Suprapubic skin (tissue), 4 donors: ENCODE measurements around the gene CALR3. TPM values are rescaled to one million over a fixed set of nuclear protein-coding genes. Genes with fewer than 3 reads are reported as not detected.

Source experiments
- DNase-seq, 2 donors: peaks; one replicate each; pipeline ENCODE4 v3.0.0-alpha.2; 2019; ENCODE audit warnings: low spot score in 2 of 2
- H3K27ac ChIP-seq: fragments of 200-600 bp; sonication (generic); one replicate; pipeline ENCODE4 v1.5.1; 2019
- H3K27me3 ChIP-seq: fragments of 200-600 bp; sonication (generic); one replicate; pipeline ENCODE4 v1.5.1; 2019
- H3K36me3 ChIP-seq: fragments of 200-600 bp; sonication (generic); one replicate; pipeline ENCODE4 v1.5.1; 2019
- H3K4me1 ChIP-seq: fragments of 200-600 bp; sonication (generic); one replicate; pipeline ENCODE4 v1.5.1; 2019
- H3K4me3 ChIP-seq: fragments of 200-600 bp; sonication (generic); one replicate; pipeline ENCODE4 v1.5.1; 2019; ENCODE audit warnings: mild to moderate bottlenecking
- H3K9me3 ChIP-seq: fragments of 200-600 bp; sonication (generic); one replicate; pipeline ENCODE4 v1.5.1; 2019
- CTCF ChIP-seq, 2 donors: fragments of 200-600 bp in 1 of 2; fragments of 450-650 bp in 1 of 2; sonication (generic) in 1 of 2; IDR thresholded peaks; one replicate each; pipeline ENCODE4 v1.5.1; 2016 to 2019; ENCODE audit warnings: antibody characterized with exemption in 2 of 2, mild to moderate bottlenecking in 1 of 2, moderate library complexity in 1 of 2
- EP300 ChIP-seq: sonication (generic); formaldehyde crosslinking; IDR thresholded peaks from one replicate; pipeline ENCODE4 v1.6.1; 2017; ENCODE audit warnings: antibody characterized with exemption
- POLR2A ChIP-seq, 2 donors: fragments of 450-650 bp; IDR thresholded peaks; one replicate each; pipeline ENCODE4 v1.6.1; 2017; ENCODE audit warnings: antibody characterized with exemption in 2 of 2, mild to moderate bottlenecking in 2 of 2, moderate library complexity in 2 of 2
- POLR2AphosphoS5 ChIP-seq, 3 donors: sonication (generic); formaldehyde crosslinking; IDR thresholded peaks; one replicate each; pipeline ENCODE4 v1.6.1; 2017; ENCODE audit warnings: antibody characterized with exemption in 3 of 3
- WGBS: methylation state at CpG from one replicate; pipeline ENCODE4 v1.1.5; 2018; 5-methylcytosine and 5-hydroxymethylcytosine counted together
- total RNA-seq, 4 donors: library from RNA; depleted of rRNA; stranded (reverse); fragments of >200 nt; gene quantifications; one replicate each; pipeline ENCODE4 v1.1.0, GENCODE V29; 2016

Gene CALR3
- total RNA-seq, 4 donors from 2014 or later, result not detected

- Histone ChIP-seq H3K27me3 (no peaks in the 10 kb centered on the region), H3K36me3 (peaks cover 100% of the 10 kb centered on the region), H3K4me3 (no peak overlapping the region), H3K9me3 (no peaks in the 10 kb centered on the region), H3K27ac (peak overlapping the region; percentile 69), H3K4me1 (no peaks in the 10 kb centered on the region)
- no peak for DNase-seq
- 90% methylated on average over 12 of the region's 12 CpGs for WGBS
- TF ChIP-seq CTCF (IDR thresholded peaks at IDR 0.05) (peak in 1 of 2 donors; percentile 18), POLR2AphosphoS5 (IDR thresholded peaks at IDR 0.05) (no peak), EP300 (no peak), POLR2A (IDR thresholded peaks at IDR 0.05) (no peak)
Observed at GRCh38 chr19:16527971-16528521, 32.1 kb upstream of the CALR3 start.

GRCh38 chr19:16527334-16527935 is 31.5 kb upstream of the CALR3 start:
- peak overlapping the region; percentile 69 for H3K27ac ChIP-seq
- no peaks in the 10 kb centered on the region for H3K27me3 ChIP-seq
- TF ChIP-seq POLR2AphosphoS5 (IDR thresholded peaks at IDR 0.05) (no peak), EP300 (no peak), POLR2A (IDR thresholded peaks at IDR 0.05) (no peak)
- H3K9me3 ChIP-seq, result no peaks in the 10 kb centered on the region
- no peak for DNase-seq
- 64% methylated on average over 7 of the region's 14 CpGs for WGBS
- no peak overlapping the region for H3K4me3 ChIP-seq
- peaks cover 100% of the 10 kb centered on the region for H3K36me3 ChIP-seq
- no peaks in the 10 kb centered on the region for H3K4me1 ChIP-seq

- Histone ChIP-seq H3K4me1 (no peaks in the 10 kb centered on the region), H3K27ac (peak overlapping the region; percentile 16), H3K9me3 (no peaks in the 10 kb centered on the region), H3K4me3 (no peak overlapping the region), H3K27me3 (no peaks in the 10 kb centered on the region), H3K36me3 (peaks cover 100% of the 10 kb centered on the region)
- DNase-seq, result peak in 1 of 2 donors; percentile 44
- 97% methylated on average over 18 of the region's 29 CpGs for WGBS
- no peak for TF ChIP-seq CTCF (IDR thresholded peaks at IDR 0.05)
- no peak for TF ChIP-seq POLR2AphosphoS5 (IDR thresholded peaks at IDR 0.05)
- no peak for TF ChIP-seq POLR2A (IDR thresholded peaks at IDR 0.05)
- TF ChIP-seq EP300, result no peak
Observed at GRCh38 chr19:16525751-16526481, 29.9 kb upstream of the CALR3 start.

GRCh38 chr19:16524991-16525734 is 29.2 kb upstream of the CALR3 start:
- H3K9me3 ChIP-seq, result no peaks in the 10 kb centered on the region
- peaks cover 100% of the 10 kb centered on the region for H3K36me3 ChIP-seq
- 96% methylated on average over 45 of the region's 54 CpGs for WGBS
- peak in 1 of 2 donors; percentile 59 for DNase-seq
- no peaks in the 10 kb centered on the region for H3K27me3 ChIP-seq
- H3K27ac ChIP-seq, result no peak overlapping the region
- no peaks in the 10 kb centered on the region for H3K4me1 ChIP-seq
- no peak overlapping the region for H3K4me3 ChIP-seq
- TF ChIP-seq POLR2AphosphoS5 (IDR thresholded peaks at IDR 0.05) (no peak), CTCF (IDR thresholded peaks at IDR 0.05) (no peak), POLR2A (IDR thresholded peaks at IDR 0.05) (no peak), EP300 (no peak)

- Histone ChIP-seq H3K27ac (no peak overlapping the region), H3K9me3 (no peaks in the 10 kb centered on the region), H3K27me3 (no peaks in the 10 kb centered on the region), H3K4me3 (no peak overlapping the region), H3K4me1 (no peaks in the 10 kb centered on the region), H3K36me3 (peaks cover 100% of the 10 kb centered on the region)
- peak in 1 of 2 donors; percentile 50 for DNase-seq
- TF ChIP-seq POLR2A (IDR thresholded peaks at IDR 0.05) (no peak), POLR2AphosphoS5 (IDR thresholded peaks at IDR 0.05) (no peak), CTCF (IDR thresholded peaks at IDR 0.05) (no peak), EP300 (no peak)
- WGBS, result 94% methylated on average over 18 of the region's 25 CpGs
Observed at GRCh38 chr19:16522559-16523377, 26.8 kb upstream of the CALR3 start.
